HG02623 (cell line): ENCODE measurements around the gene HELZ.
"Not testable (repeated sequence)": the region's sequence is repeated elsewhere in the genome, so short reads cannot be mapped to it uniquely, and the experiment has no call there.

ENCODE experiments used
- ATAC-seq: cut with Tn5 transposase; IDR thresholded peaks from one replicate; pipeline ENCODE4 v1.9.1; 2021; ENCODE audit warnings: moderate library complexity; ENCODE audit not compliant: unreplicated experiment

HELZ gene

GRCh38 chr17:67148352-67148751 is 96.6 kb downstream of the HELZ start:
- no peak for ATAC-seq

GRCh38 chr17:67145183-67145805 is 99.7 kb downstream of the HELZ start:
- no peak for ATAC-seq

GRCh38 chr17:67143318-67143717 is 101.7 kb downstream of the HELZ start:
- no peak for ATAC-seq

- not testable (repeated sequence) for ATAC-seq
These were observed 103.0 kb downstream of the HELZ start for GRCh38 chr17:67142030-67142429.

- ATAC-seq: no peak
These were observed 105.0 kb downstream of the HELZ start for GRCh38 chr17:67139784-67140665.

- no peak for ATAC-seq
These were observed 105.7 kb downstream of the HELZ start for GRCh38 chr17:67139289-67139688.

GRCh38 chr17:67138392-67138791 is 106.6 kb downstream of the HELZ start:
- no peak for ATAC-seq

GRCh38 chr17:67137860-67138259 is 107.1 kb downstream of the HELZ start:
- no peak for ATAC-seq

- no peak for ATAC-seq
These were observed 108.0 kb downstream of the HELZ start for GRCh38 chr17:67137026-67137370.

- ATAC-seq: no peak
These were observed 108.6 kb downstream of the HELZ start for GRCh38 chr17:67136191-67137025.

GRCh38 chr17:67133161-67133560 is 111.8 kb downstream of the HELZ start:
- no peak for ATAC-seq

GRCh38 chr17:67132366-67132765 is 112.6 kb downstream of the HELZ start:
- ATAC-seq: no peak

GRCh38 chr17:67130768-67131167 is 114.2 kb downstream of the HELZ start:
- ATAC-seq: no peak

- ATAC-seq: no peak
These were observed 115.7 kb downstream of the HELZ start for GRCh38 chr17:67129283-67129682.

- ATAC-seq: no peak
These were observed 116.3 kb downstream of the HELZ start for GRCh38 chr17:67128700-67129099.

GRCh38 chr17:67127925-67128324 is 117.1 kb downstream of the HELZ start:
- ATAC-seq: no peak

GRCh38 chr17:67126983-67127382 is 118.0 kb downstream of the HELZ start:
- ATAC-seq: no peak

- not testable (repeated sequence) for ATAC-seq
These were observed 118.5 kb downstream of the HELZ start for GRCh38 chr17:67126543-67126942.

GRCh38 chr17:67125924-67126323 is 119.1 kb downstream of the HELZ start:
- no peak for ATAC-seq

GRCh38 chr17:67125417-67125816 is 119.6 kb downstream of the HELZ start:
- no peak for ATAC-seq

- no peak for ATAC-seq
These were observed 120.4 kb downstream of the HELZ start for GRCh38 chr17:67124450-67125148.
